ENCODE measurements around the gene CLECL1.
"Not testable (repeated sequence)": the region's sequence is repeated elsewhere in the genome, so short reads cannot be mapped to it uniquely, and the experiment has no call there.

DNA sequence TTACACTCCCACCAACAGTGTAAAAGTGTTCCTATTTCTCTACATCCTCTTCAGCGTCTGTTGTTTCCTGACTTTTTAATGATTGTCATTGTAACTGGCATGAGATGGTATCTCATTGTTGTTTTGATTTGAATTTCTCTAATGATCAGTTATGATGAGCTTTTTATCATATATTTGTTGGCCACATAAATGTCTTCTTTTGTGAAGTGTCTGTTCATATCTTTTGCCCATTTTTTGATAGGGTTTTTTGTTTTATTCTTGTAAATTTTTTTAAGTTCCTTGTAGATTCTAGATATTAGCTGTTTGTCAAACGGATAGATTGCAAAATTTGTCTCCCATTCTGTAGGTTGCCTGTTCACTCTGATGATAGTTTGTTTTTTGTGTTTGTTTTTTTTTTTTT lies 49.9 kb downstream of the CLECL1 start:
- not testable (repeated sequence) for TF ChIP-seq CTCF (IDR thresholded peaks at IDR 0.05; ENCODE audit: low read depth, low read length, missing input control); SP1 (IDR thresholded peaks at IDR 0.05); RAD21 (IDR thresholded peaks at IDR 0.05); JUND (IDR thresholded peaks at IDR 0.05); EGR1 (IDR thresholded peaks at IDR 0.05; ENCODE audit: low read depth in 2 of 2); YY1 (IDR thresholded peaks at IDR 0.05); MAX (IDR thresholded peaks at IDR 0.05); REST (IDR thresholded peaks at IDR 0.05); ZBTB33 (IDR thresholded peaks at IDR 0.05); TAF1 (conservative IDR thresholded peaks at IDR 0.05); FOXA1 (IDR thresholded peaks at IDR 0.05); HNF4G (IDR thresholded peaks at IDR 0.05)

All from liver (tissue), 3 donors.